ENCODE data around the gene OTUD3.

OTUD3 gene

DNA sequence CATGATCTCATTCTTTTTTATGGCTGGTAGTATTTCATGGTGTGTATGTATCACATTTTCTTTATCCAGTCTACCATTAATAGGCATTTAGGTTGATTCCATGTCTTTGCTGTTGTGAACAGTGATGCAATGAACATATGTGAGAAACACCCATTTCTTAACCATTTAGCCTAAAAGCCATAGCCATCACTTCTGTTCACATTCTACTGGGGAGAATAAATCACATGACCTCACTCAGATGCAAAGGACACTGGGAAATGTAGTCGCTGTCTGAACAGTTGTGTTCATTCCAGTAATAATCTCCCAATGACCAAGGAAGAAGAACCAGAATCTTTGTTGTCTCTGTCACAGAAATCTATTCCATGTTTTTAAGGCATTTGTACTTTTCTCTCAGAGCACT lies 56.3 kb downstream of the OTUD3 start:
- CTCF ChIA-PET: interaction anchor here (1.3 kb wide), 1 partner anchor 11 kb away, joined by 3 read pairs; no protein-coding TSS in a partner anchor
- TF ChIP-seq, protein P1, sequence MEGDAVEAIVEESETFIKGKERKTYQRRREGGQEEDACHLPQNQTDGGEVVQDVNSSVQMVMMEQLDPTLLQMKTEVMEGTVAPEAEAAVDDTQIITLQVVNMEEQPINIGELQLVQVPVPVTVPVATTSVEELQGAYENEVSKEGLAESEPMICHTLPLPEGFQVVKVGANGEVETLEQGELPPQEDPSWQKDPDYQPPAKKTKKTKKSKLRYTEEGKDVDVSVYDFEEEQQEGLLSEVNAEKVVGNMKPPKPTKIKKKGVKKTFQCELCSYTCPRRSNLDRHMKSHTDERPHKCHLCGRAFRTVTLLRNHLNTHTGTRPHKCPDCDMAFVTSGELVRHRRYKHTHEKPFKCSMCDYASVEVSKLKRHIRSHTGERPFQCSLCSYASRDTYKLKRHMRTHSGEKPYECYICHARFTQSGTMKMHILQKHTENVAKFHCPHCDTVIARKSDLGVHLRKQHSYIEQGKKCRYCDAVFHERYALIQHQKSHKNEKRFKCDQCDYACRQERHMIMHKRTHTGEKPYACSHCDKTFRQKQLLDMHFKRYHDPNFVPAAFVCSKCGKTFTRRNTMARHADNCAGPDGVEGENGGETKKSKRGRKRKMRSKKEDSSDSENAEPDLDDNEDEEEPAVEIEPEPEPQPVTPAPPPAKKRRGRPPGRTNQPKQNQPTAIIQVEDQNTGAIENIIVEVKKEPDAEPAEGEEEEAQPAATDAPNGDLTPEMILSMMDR (IDR thresholded peaks at IDR 0.05; ENCODE audit: control extremely low read depth, extremely low read depth, low read depth, missing control alignments): no peak
- POLR2A ChIA-PET: no interaction called here
- no peak for DNase-seq (ENCODE audit: extremely low spot score)

GRCh38 chr1:19940486-19941205 lies 58.5 kb downstream of the OTUD3 start:
- TF ChIP-seq, protein P1 (IDR thresholded peaks at IDR 0.05; ENCODE audit: control extremely low read depth, extremely low read depth, low read depth, missing control alignments): no peak
- POLR2A ChIA-PET: no interaction called here
- no peak for DNase-seq (ENCODE audit: extremely low spot score)
- CTCF ChIA-PET: no interaction called here

- ChIA-PET POLR2A (no interaction called here), CTCF (no interaction called here)
- TF ChIP-seq, protein P1 (IDR thresholded peaks at IDR 0.05; ENCODE audit: control extremely low read depth, extremely low read depth, low read depth, missing control alignments): no peak
- DNase-seq (ENCODE audit: extremely low spot score): no peak
These were observed 59.0 kb downstream of the OTUD3 start for GRCh38 chr1:19941206-19941568.

DNA sequence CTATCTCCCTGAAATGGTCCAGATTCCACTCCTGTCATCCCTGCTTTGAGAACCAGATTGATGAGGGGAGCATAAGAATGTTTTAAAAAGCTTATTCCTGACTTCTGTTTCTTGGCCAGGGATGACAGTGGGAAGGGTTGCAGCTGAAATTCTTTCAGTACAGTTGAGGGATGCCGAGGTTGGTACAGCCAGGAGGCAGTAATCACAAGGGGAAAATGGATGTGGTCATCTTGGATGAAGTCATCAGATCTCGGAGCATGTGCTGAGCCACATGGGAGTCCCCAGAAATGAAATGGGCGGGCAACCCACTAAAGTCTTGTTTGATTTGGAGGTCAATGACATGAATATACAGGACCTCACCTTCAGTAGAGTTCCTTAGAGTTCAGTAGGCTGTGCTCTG lies 59.9 kb downstream of the OTUD3 start:
- ChIA-PET CTCF (no interaction called here), POLR2A (no interaction called here)
- TF ChIP-seq, protein P1 (IDR thresholded peaks at IDR 0.05; ENCODE audit: control extremely low read depth, extremely low read depth, low read depth, missing control alignments): no peak
- DNase-seq (ENCODE audit: extremely low spot score): no peak

DNA sequence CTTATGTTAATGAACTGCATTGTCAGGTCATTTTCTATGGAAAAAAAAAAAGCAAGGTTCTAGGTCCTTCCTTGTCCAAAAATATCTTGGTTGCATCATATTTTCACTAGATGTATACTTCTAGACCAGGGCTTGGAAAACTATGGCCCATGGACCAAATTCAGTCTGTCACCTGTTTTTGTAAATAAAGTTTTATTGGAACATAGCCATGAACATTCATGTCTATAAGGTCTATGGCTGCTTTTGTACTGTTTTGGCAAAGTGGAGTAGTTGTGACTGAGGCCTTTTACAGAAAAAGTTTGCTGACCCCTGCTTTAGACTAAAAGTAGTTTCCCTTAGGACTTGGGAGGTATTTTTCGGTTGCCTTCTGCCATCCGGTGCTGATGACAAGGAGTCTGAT lies 60.5 kb downstream of the OTUD3 start:
- DNase-seq (ENCODE audit: extremely low spot score): no peak
- CTCF ChIA-PET: no interaction called here
- POLR2A ChIA-PET: no interaction called here
- TF ChIP-seq, protein P1 (IDR thresholded peaks at IDR 0.05; ENCODE audit: control extremely low read depth, extremely low read depth, low read depth, missing control alignments): no peak

- CTCF ChIA-PET: interaction anchor here (1.2 to 1.4 kb wide), 2 partner anchors 12 to 207 kb away, joined by 3 to 4 read pairs; no protein-coding TSS in a partner anchor
- DNase-seq (ENCODE audit: extremely low spot score): no peak
- TF ChIP-seq, protein P1 (IDR thresholded peaks at IDR 0.05; ENCODE audit: control extremely low read depth, extremely low read depth, low read depth, missing control alignments): no peak
- POLR2A ChIA-PET: no interaction called here
These were observed 63.7 kb downstream of the OTUD3 start for GRCh38 chr1:19945914-19946313.
